AML-193 (cell line): ENCODE data around the gene PEPD.
A peak's percentile ranks its signal among the peaks of the same experiment; 100 is the strongest.

Experiments
- DNase-seq, 2 experiments: peaks; one replicate each; lab custom pipeline; 2025; lab: John Stamatoyannopoulos, UW

PEPD gene

GRCh38 chr19:33422369-33423180 is 99.0 kb downstream of the PEPD start:
- DNase-seq = no peak

- no peak for DNase-seq
These were observed 100.2 kb downstream of the PEPD start for GRCh38 chr19:33421368-33421767.

GRCh38 chr19:33420821-33421220 is 100.8 kb downstream of the PEPD start:
- no peak for DNase-seq

GRCh38 chr19:33419788-33420130 is 101.8 kb downstream of the PEPD start:
- no peak for DNase-seq

- DNase-seq = no peak
These were observed 102.5 kb downstream of the PEPD start for GRCh38 chr19:33418871-33419787.

- DNase-seq = no peak
These were observed 103.1 kb downstream of the PEPD start for GRCh38 chr19:33418461-33418860.

GRCh38 chr19:33417751-33418150 is 103.8 kb downstream of the PEPD start:
- DNase-seq = no peak

GRCh38 chr19:33416307-33417215 is 105.0 kb downstream of the PEPD start:
- peak; percentile 51 for DNase-seq

GRCh38 chr19:33414667-33415605 is 106.7 kb downstream of the PEPD start:
- DNase-seq = no peak

GRCh38 chr19:33413868-33414666 is 107.5 kb downstream of the PEPD start:
- DNase-seq = no peak

- DNase-seq = no peak
These were observed 108.2 kb downstream of the PEPD start for GRCh38 chr19:33413426-33413725.

- DNase-seq = no peak
These were observed 108.8 kb downstream of the PEPD start for GRCh38 chr19:33412601-33413425.

GRCh38 chr19:33411621-33412180 is 109.9 kb downstream of the PEPD start:
- DNase-seq = no peak

- DNase-seq = no peak
These were observed 110.6 kb downstream of the PEPD start for GRCh38 chr19:33410915-33411401.

GRCh38 chr19:33409906-33410685 is 111.5 kb downstream of the PEPD start:
- no peak for DNase-seq

- DNase-seq = no peak
These were observed 112.8 kb downstream of the PEPD start for GRCh38 chr19:33408538-33409434.

- DNase-seq = no peak
These were observed 113.5 kb downstream of the PEPD start for GRCh38 chr19:33408116-33408515.
